H1 (cell line): ENCODE results near the gene OSBPL2. TPM values are rescaled to one million over a fixed set of nuclear protein-coding genes. Genes with fewer than 3 reads are reported as not detected.
A peak's percentile ranks its signal among the peaks of the same experiment; 100 is the strongest.

Experiments
- CTCF ChIA-PET: fragments of 300-600 bp; sonication (Branson Sonifier 250); formaldehyde crosslinking; loops from one replicate; lab custom pipeline; 2021; ENCODE audit not compliant: partially characterized antibody; lab: Charles Lee
- POLR2A ChIA-PET: fragments of 300-600 bp; sonication (Branson Sonifier 250); formaldehyde crosslinking; loops from one replicate; lab custom pipeline; 2021; ENCODE audit warnings: inconsistent platforms; ENCODE audit not compliant: partially characterized antibody; lab: Charles Lee
- DNase-seq, 2 experiments: peaks; one replicate each; pipeline versions ENCODE4 v3.0.0 to v3.0.0-alpha.2; 2010 to 2022; ENCODE audit warnings: low spot score in 2 of 2, low read depth in 1 of 2, mixed read lengths in 1 of 2
- FAIRE-seq: peaks from 2 replicates; lab custom pipeline; 2011; peaks lifted over from hg19 to GRCh38; lab: Jason Lieb, UNC
- H2AFZ ChIP-seq: 2 replicates; pipeline ENCODE4 v1.8.1; 2012; ENCODE audit warnings: low read length, inconsistent platforms
- H2AK5ac ChIP-seq: 2 replicates; pipeline ENCODE4 v1.6.1; 2013; ENCODE audit warnings: low read depth, low read length
- H2BK120ac ChIP-seq: replicated peaks from 2 replicates; pipeline ENCODE3; 2013; ENCODE audit warnings: low read depth, low read length, inconsistent platforms
- H2BK12ac ChIP-seq: 2 replicates; pipeline ENCODE4 v1.6.1; 2013; ENCODE audit warnings: low read depth, low read length
- H2BK15ac ChIP-seq: 2 replicates; pipeline ENCODE4 v1.6.1; 2013; ENCODE audit warnings: low read length
- H2BK20ac ChIP-seq: 2 replicates; pipeline ENCODE4 v1.6.1; 2013; ENCODE audit warnings: low read length
- H2BK5ac ChIP-seq: 2 replicates; pipeline ENCODE4 v1.6.1; 2013; ENCODE audit warnings: low read depth, low read length
- H3K14ac ChIP-seq: 2 replicates; pipeline ENCODE4 v1.6.1; 2013; ENCODE audit warnings: inconsistent platforms; ENCODE audit not compliant: insufficient read length
- H3K18ac ChIP-seq: 2 replicates; pipeline ENCODE4 v1.6.1; 2013; ENCODE audit warnings: low read length; ENCODE audit errors: extremely low read depth
- H3K23ac ChIP-seq: 2 replicates; pipeline ENCODE4 v1.6.1; 2013; ENCODE audit warnings: inconsistent platforms; ENCODE audit not compliant: insufficient read length
- H3K23me2 ChIP-seq: 2 replicates; pipeline ENCODE4 v1.6.1; 2013; ENCODE audit warnings: low read depth, low read length
- H3K27ac ChIP-seq: 2 replicates; pipeline ENCODE4 v1.6.1; 2011; ENCODE audit warnings: low read depth, low read length, inconsistent platforms
- H3K27me3 ChIP-seq, 4 experiments: replicated peaks in 1 of 4; 1 replicate in 1 of 4; 2 replicates in 3 of 4; pipeline versions ENCODE4 v1.6.1 to v1.8.1; 2011 to 2013; ENCODE audit warnings: low read length in 3 of 4, mild to moderate bottlenecking in 3 of 4, inconsistent platforms in 2 of 4, mixed read lengths in 2 of 4, moderate library complexity in 1 of 4; ENCODE audit not compliant: control insufficient read depth in 3 of 4, insufficient read depth in 3 of 4; ENCODE audit errors: extremely low read depth in 1 of 4
- H3K36me3 ChIP-seq, 4 experiments: 2 replicates each; pipeline versions ENCODE4 v1.6.1 to v1.8.1; 2011 to 2013; ENCODE audit warnings: mild to moderate bottlenecking in 4 of 4, low read length in 3 of 4, moderate library complexity in 2 of 4, control low read depth in 1 of 4, inconsistent platforms in 1 of 4; ENCODE audit not compliant: insufficient read depth in 4 of 4, control insufficient read depth in 2 of 4
- H3K4ac ChIP-seq: replicated peaks from 2 replicates; pipeline ENCODE3; 2013; ENCODE audit warnings: low read length, low read depth, mixed read lengths, inconsistent platforms; ENCODE audit not compliant: insufficient read length
- H3K4me1 ChIP-seq, 4 experiments: replicated peaks in 1 of 4; 1 replicate in 1 of 4; 2 replicates in 3 of 4; pipeline versions ENCODE4 v1.6.1 to v1.8.1; 2011 to 2013; ENCODE audit warnings: low read length in 3 of 4, inconsistent platforms in 2 of 4, mixed read lengths in 1 of 4; ENCODE audit not compliant: insufficient read depth in 4 of 4, control insufficient read depth in 3 of 4
- H3K4me2 ChIP-seq, 2 experiments: 2 replicates each; pipeline versions ENCODE4 v1.6.1 to v1.8.1; 2011 to 2013; ENCODE audit warnings: low read depth in 2 of 2, low read length in 2 of 2, control low read depth in 1 of 2, inconsistent platforms in 1 of 2, mild to moderate bottlenecking in 1 of 2; ENCODE audit not compliant: insufficient read depth in 1 of 2
- H3K4me3 ChIP-seq, 4 experiments: fragments of 200-600, 300-600 bp in 1 of 4; sonication (generic), shearing (Covaris generic), sonication (Bioruptor Twin) in 1 of 4; 2 replicates each; pipeline versions ENCODE4 v1.5.1 to v1.8.1; 2011 to 2016; ENCODE audit warnings: low read length in 4 of 4, low read depth in 3 of 4, control low read depth in 2 of 4, inconsistent platforms in 2 of 4, mild to moderate bottlenecking in 2 of 4, mixed read lengths in 1 of 4, moderate library complexity in 1 of 4; ENCODE audit not compliant: insufficient read depth in 2 of 4; ENCODE audit errors: extremely low read depth in 1 of 4
- H3K56ac ChIP-seq: replicated peaks from 2 replicates; pipeline ENCODE3; 2013; ENCODE audit warnings: low read depth, mild to moderate bottlenecking, mixed read lengths, low read length, inconsistent platforms; ENCODE audit not compliant: insufficient read length
- H3K79me1 ChIP-seq: 2 replicates; pipeline ENCODE4 v1.6.1; 2013; ENCODE audit warnings: low read depth, low read length, control low read depth
- H3K79me2 ChIP-seq, 2 experiments: 2 replicates each; pipeline versions ENCODE4 v1.6.1 to v1.8.1; 2012 to 2013; ENCODE audit warnings: low read length in 2 of 2, mild to moderate bottlenecking in 2 of 2, inconsistent platforms in 1 of 2; ENCODE audit not compliant: insufficient read depth in 2 of 2, control insufficient read depth in 1 of 2
- H3K9ac ChIP-seq, 4 experiments: replicated peaks in 1 of 4; 1 replicate in 1 of 4; 2 replicates in 3 of 4; pipeline versions ENCODE4 v1.6.1 to v1.8.1; 2011 to 2013; ENCODE audit warnings: low read depth in 3 of 4, low read length in 3 of 4, control low read depth in 2 of 4, mild to moderate bottlenecking in 2 of 4, moderate library complexity in 2 of 4, inconsistent platforms in 1 of 4; ENCODE audit errors: extremely low read depth in 1 of 4
- H3K9me3 ChIP-seq, 2 experiments: 2 replicates each; pipeline versions ENCODE4 v1.6.1 to v1.8.1; 2012 to 2013; ENCODE audit warnings: mild to moderate bottlenecking in 2 of 2, moderate library complexity in 2 of 2, control low read depth in 1 of 2, inconsistent platforms in 1 of 2, low read depth in 1 of 2, low read length in 1 of 2, mixed read lengths in 1 of 2; ENCODE audit not compliant: insufficient read depth in 2 of 2
- H4K20me1 ChIP-seq, 2 experiments: replicated peaks in 1 of 2; 2 replicates each; pipeline versions ENCODE3 to v1.8.1; 2011 to 2013; ENCODE audit warnings: inconsistent platforms in 2 of 2, low read length in 2 of 2, mild to moderate bottlenecking in 1 of 2; ENCODE audit not compliant: insufficient read depth in 2 of 2, control insufficient read depth in 1 of 2
- H4K5ac ChIP-seq: 2 replicates; pipeline ENCODE4 v1.6.1; 2013; ENCODE audit warnings: low read length, low read depth, mixed read lengths, inconsistent platforms; ENCODE audit not compliant: insufficient read length
- H4K8ac ChIP-seq: 2 replicates; pipeline ENCODE4 v1.8.0; 2013; ENCODE audit warnings: mild to moderate bottlenecking, moderate library complexity, low read length, inconsistent platforms; ENCODE audit not compliant: insufficient read depth; ENCODE audit errors: extremely low read depth
- H4K91ac ChIP-seq: replicated peaks from 2 replicates; pipeline ENCODE3; 2013; ENCODE audit warnings: low read length, mixed read lengths, inconsistent platforms; ENCODE audit not compliant: insufficient read length
- GTF2F1 ChIP-seq: IDR thresholded peaks from 2 replicates; pipeline ENCODE4 v1.6.1; 2012; ENCODE audit warnings: low read depth, low read length, improper control_type of control experiment, borderline replicate concordance
- HDAC2 ChIP-seq, 2 experiments: fragments of 300-600 bp in 1 of 2; sonication (generic) in 1 of 2; IDR thresholded peaks; 2 replicates each; pipeline ENCODE4 v1.6.1; 2011 to 2012; ENCODE audit warnings: low read depth in 2 of 2, low read length in 2 of 2, mild to moderate bottlenecking in 2 of 2, moderate library complexity in 2 of 2, borderline replicate concordance in 1 of 2, inconsistent platforms in 1 of 2
- KDM1A ChIP-seq: fragments of 200-600, 300-600 bp; sonication (generic); IDR thresholded peaks from 2 replicates; pipeline ENCODE4 v1.7.1; 2016; ENCODE audit warnings: mild to moderate bottlenecking, low read length, borderline replicate concordance
- MAFK ChIP-seq: IDR thresholded peaks from 2 replicates; pipeline ENCODE4 v1.6.1; 2012; ENCODE audit warnings: low read depth, mild to moderate bottlenecking, improper control_type of control experiment, low read length
- POLR2AphosphoS5 ChIP-seq: IDR thresholded peaks from 2 replicates; pipeline ENCODE4 v1.6.1; 2011; ENCODE audit warnings: low read depth, low read length
- TAF1 ChIP-seq: IDR thresholded peaks from 2 replicates; pipeline ENCODE4 v1.6.1; 2011; ENCODE audit warnings: mild to moderate bottlenecking, low read depth, low read length
- TBP ChIP-seq: IDR thresholded peaks from 2 replicates; pipeline ENCODE4 v1.6.1; 2011; ENCODE audit warnings: low read depth, low read length, improper control_type of control experiment
- ZNF274 ChIP-seq: IDR thresholded peaks from 2 replicates; pipeline ENCODE4 v1.7.0; 2012; ENCODE audit warnings: low read length, borderline replicate concordance; ENCODE audit errors: extremely low read depth
- WGBS, 2 experiments: shearing (Covaris generic) in 1 of 2; methylation state at CpG; one replicate each; pipeline versions ENCODE4 v1.1.6 to v1.1.7; 2013 to 2015; ENCODE audit warnings: low lambda C conversion rate in 2 of 2, mixed read lengths in 2 of 2, inconsistent platforms in 1 of 2, low coverage in 1 of 2, missing lambda C conversion rate in 1 of 2; ENCODE audit not compliant: insufficient replicate concordance in 2 of 2, insufficient coverage in 1 of 2, insufficient read length in 1 of 2; ENCODE audit errors: extremely low coverage in 1 of 2, missing lambda C conversion rate in 1 of 2; 5-methylcytosine and 5-hydroxymethylcytosine counted together
- polyA plus RNA-seq, 7 experiments: library from polyadenylated mRNA; depleted of rRNA in 3 of 7; stranded (reverse) in 5 of 7; unstranded in 2 of 7; fragments of >200 nt in 5 of 7; fragments of 200-250 nt in 2 of 7; gene quantifications; 1 replicate in 5 of 7; 2 replicates in 1 of 7; 4 replicates in 1 of 7; pipeline versions ENCODE4 v1.2.1 to v1.2.3, GENCODE V29; 2011 to 2013; ENCODE audit warnings: missing spikeins in 2 of 7, mixed read lengths in 2 of 7
- total RNA-seq: library from RNA; stranded (reverse); fragmentation: NEBNext Ultra II Directional; extraction: Animal tissue kit (Norgen Biotek cat#: 25700); gene quantifications from 2 replicates; pipeline ENCODE4 v1.2.1, GENCODE V29; 2021
- TF ChIP-seq, protein P1 (sequence below): IDR thresholded peaks from 2 replicates; pipeline ENCODE4 v1.6.1; 2011; ENCODE audit warnings: low read depth, mild to moderate bottlenecking, low read length; ENCODE audit not compliant: insufficient read depth

OSBPL2 gene
- total and polyA plus RNA-seq, 2 of the 8 experiments (the other 6 are each of a cell fraction or from before 2014, with no cell fraction given): 11.7 to 42.4 TPM

GRCh38 chr20:62302341-62303061 lies 64.2 kb downstream of the OSBPL2 start, which contains the start of gene ADRM1:
Gene ADRM1, plus strand, starts transcription at chr20:62302997. Its CDS starts 572 bp downstream, at chr20:62303569.
- Histone ChIP-seq H3K56ac (peak within 1 kb of the TSS; percentile 96), H3K79me1 (peaks cover 18% of the 10 kb centered on the region), H2BK5ac (peak within 1 kb of the TSS; percentile 88), H3K27me3 (no peaks in the 10 kb centered on the region), H2AK5ac (no peak within 1 kb of the TSS), H3K4me1 (peaks cover 0 to 9% (median 4%) of the 10 kb centered on the region in 4 experiments; a peak in 5 of 7 replicates), H2BK12ac (no peak within 1 kb of the TSS; the same call in 1 of the 2 replicates), H2AFZ (peak within 1 kb of the TSS; percentile 81; the same call in 1 of the 2 replicates), H4K20me1 (peaks cover 29 to 39% of the 10 kb centered on the region in 2 experiments), H3K23me2 (peaks cover 10% of the 10 kb centered on the region; the same call in 1 of the 2 replicates), H3K18ac (peak within 1 kb of the TSS; percentile 84), H3K4ac (peak within 1 kb of the TSS; percentile 96), H4K5ac (peak within 1 kb of the TSS; percentile 27), H3K79me2 (peaks cover 18 to 31% of the 10 kb centered on the region in 2 experiments; a peak in 3 of 4 replicates), H2BK120ac (no peak within 1 kb of the TSS), H3K4me2 (peak within 1 kb of the TSS; percentile 80 to 89), H2BK15ac (0 out of 2 replicates have a peak within 1 kb of the TSS, but pooled peaks have one; percentile 13), H4K91ac (peak within 1 kb of the TSS; percentile 97), H3K36me3 (peaks cover 17 to 34% (median 25%) of the 10 kb centered on the region in 4 experiments), H3K9me3 (no peaks in the 10 kb centered on the region), H3K27ac (peak within 1 kb of the TSS; percentile 73; the same call in 1 of the 2 replicates), H2BK20ac (no peak within 1 kb of the TSS), H4K8ac (peak within 1 kb of the TSS; percentile 81), H3K4me3 (peak within 1 kb of the TSS; percentile 62 to 96 (median 90)), H3K14ac (no peak within 1 kb of the TSS), H3K9ac (peak within 1 kb of the TSS; percentile 47 to 85 (median 66); a peak in 6 of 7 replicates), H3K23ac (no peak within 1 kb of the TSS)
- CTCF ChIA-PET: interaction anchor here (0.6 to 1.8 kb wide), 8 partner anchors 23 to 161 kb away, joined by 3 to 5 read pairs (median 3); no protein-coding TSS in a partner anchor
- WGBS, 2 experiments: 1% methylated on average over 23 of the region's 81 CpGs; no CpG with 5 or more reads in 1 of the 2 experiments
- POLR2A ChIA-PET: interaction anchor here (1.2 to 14.6 kb wide), 8 partner anchors 12 to 98 kb away, joined by 3 to 170 read pairs (median 7); partner anchors contain the start of genes LAMA5 and RPS21
- DNase-seq: peak; percentile 89 to 98
- no peak for FAIRE-seq
- TF ChIP-seq MAFK: peak; percentile 98
- TF ChIP-seq HDAC2 (IDR thresholded peaks at IDR 0.05; ENCODE audit: borderline replicate concordance in 1 of 2, low read depth in 2 of 2, low read length in 2 of 2): peak in 1 of 2 experiments; percentile 71; a peak in 1 of 4 replicates
- TF ChIP-seq KDM1A: no peak
- peak; percentile 65 for TF ChIP-seq TAF1
- TF ChIP-seq, protein P1, sequence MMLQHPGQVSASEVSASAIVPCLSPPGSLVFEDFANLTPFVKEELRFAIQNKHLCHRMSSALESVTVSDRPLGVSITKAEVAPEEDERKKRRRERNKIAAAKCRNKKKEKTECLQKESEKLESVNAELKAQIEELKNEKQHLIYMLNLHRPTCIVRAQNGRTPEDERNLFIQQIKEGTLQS: no peak
- peak; percentile 54; the same call in 1 of the 2 replicates for TF ChIP-seq TBP
- TF ChIP-seq ZNF274: no peak
- TF ChIP-seq GTF2F1: no peak
- peak; percentile 3; the same call in 1 of the 2 replicates for TF ChIP-seq POLR2AphosphoS5
